GM13977 (cell line): ENCODE measurements around the gene KCNQ5.

Source experiments
- DNase-seq: peaks from one replicate; pipeline ENCODE4 v3.0.0; 2012; ENCODE audit warnings: low spot score
- in situ Hi-C: fragments of 300-500 bp; cut with MboI; formaldehyde crosslinking; loops from one replicate; pipeline ENCODE4 v1.12.0; 2022; ENCODE audit warnings: low sequenced_read_pairs, low pct_unique_long_range_greater_than_20kb, mixed read lengths, inconsistent platforms; ENCODE audit not compliant: unreplicated experiment
- TF ChIP-seq, protein P1 (sequence below): IDR thresholded peaks from 2 replicates; pipeline ENCODE4 v1.5.1; 2012; ENCODE audit warnings: mild to moderate bottlenecking, control low read depth; ENCODE audit not compliant: insufficient read depth; ENCODE audit errors: extremely low read depth, missing control alignments

The KCNQ5 gene

GRCh38 chr6:72939004-72939403, 317.1 kb downstream of the KCNQ5 start:
- DNase-seq = no peak
- TF ChIP-seq, protein P1, sequence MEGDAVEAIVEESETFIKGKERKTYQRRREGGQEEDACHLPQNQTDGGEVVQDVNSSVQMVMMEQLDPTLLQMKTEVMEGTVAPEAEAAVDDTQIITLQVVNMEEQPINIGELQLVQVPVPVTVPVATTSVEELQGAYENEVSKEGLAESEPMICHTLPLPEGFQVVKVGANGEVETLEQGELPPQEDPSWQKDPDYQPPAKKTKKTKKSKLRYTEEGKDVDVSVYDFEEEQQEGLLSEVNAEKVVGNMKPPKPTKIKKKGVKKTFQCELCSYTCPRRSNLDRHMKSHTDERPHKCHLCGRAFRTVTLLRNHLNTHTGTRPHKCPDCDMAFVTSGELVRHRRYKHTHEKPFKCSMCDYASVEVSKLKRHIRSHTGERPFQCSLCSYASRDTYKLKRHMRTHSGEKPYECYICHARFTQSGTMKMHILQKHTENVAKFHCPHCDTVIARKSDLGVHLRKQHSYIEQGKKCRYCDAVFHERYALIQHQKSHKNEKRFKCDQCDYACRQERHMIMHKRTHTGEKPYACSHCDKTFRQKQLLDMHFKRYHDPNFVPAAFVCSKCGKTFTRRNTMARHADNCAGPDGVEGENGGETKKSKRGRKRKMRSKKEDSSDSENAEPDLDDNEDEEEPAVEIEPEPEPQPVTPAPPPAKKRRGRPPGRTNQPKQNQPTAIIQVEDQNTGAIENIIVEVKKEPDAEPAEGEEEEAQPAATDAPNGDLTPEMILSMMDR = no peak
- in situ Hi-C loops = no loop called here

GRCh38 chr6:72940265-72940664, 318.4 kb downstream of the KCNQ5 start:
- in situ Hi-C loops = no loop called here
- TF ChIP-seq, protein P1 = no peak
- no peak for DNase-seq

GRCh38 chr6:72941263-72941662, 319.4 kb downstream of the KCNQ5 start:
- in situ Hi-C loops = no loop called here
- TF ChIP-seq, protein P1 = no peak
- DNase-seq = no peak

DNA sequence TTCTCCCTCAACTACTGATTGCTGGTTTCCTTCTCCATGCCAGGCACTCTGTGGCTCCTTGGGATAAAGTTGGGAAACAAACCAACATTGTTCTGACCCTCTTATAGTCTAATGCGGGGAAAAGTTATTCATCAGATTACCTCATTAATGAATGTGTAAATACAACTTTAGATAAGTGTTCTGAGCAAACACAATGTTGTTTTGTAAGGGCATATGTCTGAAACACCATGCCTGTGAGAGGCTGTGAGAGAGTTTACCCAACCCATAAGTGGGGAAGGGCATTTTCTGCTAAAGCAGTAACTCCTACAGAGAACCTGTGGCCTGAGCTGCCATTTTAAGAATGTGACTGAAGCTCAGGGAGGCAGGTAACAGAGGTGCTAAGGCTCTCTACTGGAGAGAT, 319.9 kb downstream of the KCNQ5 start:
- TF ChIP-seq, protein P1 = no peak
- in situ Hi-C loops = no loop called here
- DNase-seq = no peak

DNA sequence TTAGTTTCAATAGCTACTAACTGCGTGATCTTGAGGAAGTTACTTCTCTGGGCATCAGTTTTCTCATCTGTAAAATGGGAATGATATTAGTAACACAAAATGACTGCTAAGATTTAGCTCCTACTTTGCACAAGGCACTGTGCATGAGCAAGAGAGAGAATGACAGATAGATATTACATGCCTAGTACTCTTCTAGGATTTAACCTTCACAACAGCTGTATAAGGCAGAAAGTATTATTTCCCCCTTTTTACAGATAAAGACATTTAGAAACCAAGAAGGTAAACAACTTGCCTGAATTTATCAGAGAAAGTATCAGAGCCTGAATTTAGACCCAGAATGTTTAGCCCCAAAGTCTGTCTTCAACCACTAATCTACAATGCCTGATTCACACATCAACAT, 321.8 kb downstream of the KCNQ5 start:
- TF ChIP-seq, protein P1 = no peak
- no peak for DNase-seq
- in situ Hi-C loops = no loop called here

GRCh38 chr6:72944660-72945059, 322.8 kb downstream of the KCNQ5 start:
- in situ Hi-C loops = no loop called here
- DNase-seq = no peak
- TF ChIP-seq, protein P1 = no peak

DNA sequence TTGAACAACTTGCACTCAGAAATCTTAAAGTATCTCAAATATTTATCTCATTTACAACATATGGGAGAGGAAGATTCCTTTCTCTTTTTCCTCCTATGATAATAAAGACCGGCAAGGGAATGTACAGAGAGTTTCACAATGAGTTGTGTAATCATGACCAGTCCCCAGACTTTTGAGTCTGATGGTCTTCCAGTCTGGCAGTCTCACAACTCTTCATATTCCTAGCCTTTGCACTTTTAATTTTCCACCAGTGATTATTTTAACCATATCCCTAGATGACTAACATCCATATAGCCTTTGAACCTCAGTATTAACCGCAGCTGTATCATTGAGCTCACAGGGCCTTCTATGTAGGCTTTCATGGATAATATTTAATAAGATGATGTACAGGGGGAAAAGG, 324.9 kb downstream of the KCNQ5 start:
- DNase-seq = no peak
- in situ Hi-C loops = no loop called here
- TF ChIP-seq, protein P1 = no peak
